Endodermal cell (in vitro differentiated cells): ENCODE data around the gene HSDL2. TPM values are rescaled to one million over a fixed set of nuclear protein-coding genes. Genes with fewer than 3 reads are reported as not detected.
A peak's percentile ranks its signal among the peaks of the same experiment; 100 is the strongest.

ENCODE experiments used
- DNase-seq: peaks from one replicate; pipeline ENCODE4 v3.0.0-alpha.2; 2017
- H3K27ac ChIP-seq: 2 replicates; pipeline ENCODE4 v1.5.1; 2013; ENCODE audit warnings: mild to moderate bottlenecking, low read depth, low read length, moderate library complexity
- H3K27me3 ChIP-seq: 2 replicates; pipeline ENCODE4 v1.6.1; 2013; ENCODE audit warnings: mild to moderate bottlenecking, low read length, moderate library complexity; ENCODE audit not compliant: insufficient read depth, control insufficient read depth, poor library complexity, severe bottlenecking
- H3K36me3 ChIP-seq: 2 replicates; pipeline ENCODE4 v1.7.0; 2013; ENCODE audit warnings: mild to moderate bottlenecking, low read length, moderate library complexity; ENCODE audit not compliant: control insufficient read depth, insufficient read depth
- H3K4me1 ChIP-seq: one replicate; pipeline ENCODE4 v1.7.0; 2013; ENCODE audit warnings: low read length; ENCODE audit not compliant: control insufficient read depth, insufficient read depth
- H3K4me3 ChIP-seq: 2 replicates; pipeline ENCODE4 v1.5.1; 2013; ENCODE audit warnings: mild to moderate bottlenecking, low read length, moderate library complexity
- H3K9ac ChIP-seq: 2 replicates; pipeline ENCODE4 v1.6.1; 2013; ENCODE audit warnings: mild to moderate bottlenecking, low read length, moderate library complexity; ENCODE audit not compliant: poor library complexity, severe bottlenecking; ENCODE audit errors: extremely low read depth
- H3K9me3 ChIP-seq: 2 replicates; pipeline ENCODE4 v1.6.1; 2013; ENCODE audit warnings: mild to moderate bottlenecking, low read length, moderate library complexity; ENCODE audit not compliant: control insufficient read depth
- H3K27ac Mint-ChIP-seq: 2 replicates; pipeline ENCODE4 v1.8.0; 2020; ENCODE audit warnings: mixed read lengths
- H3K27me3 Mint-ChIP-seq: 2 replicates; pipeline ENCODE4 v1.8.0; 2021; ENCODE audit warnings: mild to moderate bottlenecking, mixed read lengths; ENCODE audit not compliant: insufficient read depth
- H3K36me3 Mint-ChIP-seq: 2 replicates; pipeline ENCODE4 v1.8.0; 2020; ENCODE audit warnings: low read depth, mixed read lengths
- H3K4me1 Mint-ChIP-seq: 2 replicates; pipeline ENCODE4 v1.8.0; 2020; ENCODE audit warnings: mixed read lengths
- H3K4me3 Mint-ChIP-seq: 2 replicates; pipeline ENCODE4 v1.8.0; 2020; ENCODE audit warnings: mild to moderate bottlenecking, moderate library complexity, mixed read lengths
- H3K9me3 Mint-ChIP-seq: 2 replicates; pipeline ENCODE4 v1.8.0; 2020; ENCODE audit warnings: mild to moderate bottlenecking, mixed read lengths
- CTCF ChIP-seq: fragments of 200-600 bp; sonication (generic); conservative IDR thresholded peaks from 2 replicates; pipeline ENCODE4 v1.5.0; 2021; ENCODE audit warnings: antibody characterized with exemption, mild to moderate bottlenecking
- WGBS, 2 experiments: methylation state at CpG; one replicate each; pipeline versions ENCODE4 v1.1.5 to v1.1.7; 2013; ENCODE audit warnings: missing lambda C conversion rate in 2 of 2, mixed read lengths in 1 of 2; ENCODE audit not compliant: insufficient coverage in 1 of 2, insufficient read length in 1 of 2; 5-methylcytosine and 5-hydroxymethylcytosine counted together
- long read RNA-seq, 4 experiments: library from polyadenylated mRNA in 2 of 4; library from RNA in 1 of 4; library from capped mRNA in 1 of 4; stranded (forward) in 3 of 4; unstranded in 1 of 4; transcript quantifications; one replicate each; pipeline ENCODE4 v2.0.0, GENCODE V29; 2020 to 2021; ENCODE audit warnings: inconsistent platforms in 1 of 4
- polyA plus RNA-seq, 2 experiments: library from polyadenylated mRNA; stranded (reverse); fragments of 50-300 nt; gene quantifications; one replicate each; pipeline ENCODE4 v1.2.3, GENCODE V29; 2013
- total RNA-seq, 2 donors: library from RNA; stranded (reverse); fragmentation: NEBNext Ultra II Directional in 1 of 2; extraction: Animal tissue kit (Norgen Biotek cat#: 25700) in 1 of 2; gene quantifications; 2 replicates in 1 of 2; 3 replicates in 1 of 2; pipeline ENCODE4 v1.2.1, GENCODE V29; 2021

The HSDL2 gene
- total RNA-seq: 10 to 100 TPM; 22.5 to 29.1 TPM
- 29.8 TPM for polyA plus RNA-seq (2013, experiment 1 of 2)
- 25.9 TPM for polyA plus RNA-seq (2013, experiment 2 of 2)
- long read RNA-seq, experiment 1, transcript HSDL2-202 (11 exons, 3,350 nt): major isoform, 8 of 18 reads
- long read RNA-seq, experiment 1, partial matches to known transcripts: 3 of 18 reads
- long read RNA-seq, experiment 1, other reads (novel, unspliced or antisense): 6 of 18 reads
- long read RNA-seq, experiment 2, transcript HSDL2-202 (11 exons, 3,350 nt): major isoform, 51 of 64 reads
- long read RNA-seq, experiment 2, partial matches to known transcripts: 4 of 64 reads
- long read RNA-seq, experiment 2, other reads (novel, unspliced or antisense): 8 of 64 reads
- long read RNA-seq, experiment 3, transcript HSDL2-202 (11 exons, 3,350 nt): major isoform, 142 of 162 reads
- long read RNA-seq, experiment 3, partial matches to known transcripts: 4 of 162 reads
- long read RNA-seq, experiment 3, other reads (novel, unspliced or antisense): 12 of 162 reads
- long read RNA-seq, experiment 4, transcript HSDL2-202 (11 exons, 3,350 nt): major isoform, 40 of 61 reads
- long read RNA-seq, experiment 4, partial matches to known transcripts: 8 of 61 reads
- long read RNA-seq, experiment 4, other reads (novel, unspliced or antisense): 12 of 61 reads

DNA sequence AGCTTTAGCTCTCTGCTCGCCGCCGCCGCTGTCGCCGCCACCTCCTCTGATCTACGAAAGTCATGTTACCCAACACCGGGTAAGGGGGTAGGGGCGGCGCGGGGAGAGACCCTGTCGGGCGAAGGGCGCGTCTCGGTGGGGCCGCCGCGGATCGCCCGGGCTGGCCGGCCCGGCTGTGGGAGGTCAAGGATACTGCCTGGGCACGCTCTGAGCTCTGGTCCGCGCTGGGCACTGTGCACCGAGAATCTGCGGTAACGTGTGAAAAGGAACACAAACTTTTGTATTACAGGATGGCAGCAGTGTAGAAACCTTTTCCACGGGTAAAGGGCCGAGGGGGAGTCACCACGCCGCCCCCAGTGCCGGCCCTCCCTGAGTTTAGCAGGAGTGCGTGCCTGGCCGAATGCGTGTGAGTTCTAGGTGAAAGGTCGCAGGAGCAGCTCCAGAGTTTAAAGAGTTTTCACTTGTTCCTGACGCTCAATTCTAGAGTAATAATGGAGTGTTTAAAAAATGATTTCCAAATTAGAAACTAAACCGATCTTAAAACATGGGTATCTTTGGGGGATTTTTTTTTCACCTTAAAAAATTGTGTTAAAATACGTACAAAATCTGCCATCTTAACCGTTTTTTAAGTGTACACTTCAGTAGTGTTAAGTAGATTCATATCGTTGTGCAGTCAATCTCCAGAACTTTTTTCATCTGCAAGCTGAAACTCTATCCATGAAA, at the start of gene HSDL2:
HSDL2 (plus strand) TSS at position 7 of the 723 bp plus-strand sequence; CDS start at position 63, 56 bp downstream.
- no peaks in the 10 kb centered on the region for H3K36me3 ChIP-seq

GRCh38 chr9:112331674-112331952, 48.3 kb upstream of the HSDL2 start:
- Mint-ChIP-seq H3K4me1 (peaks cover 17% of the 10 kb centered on the region), H3K27me3 (no peaks in the 10 kb centered on the region), H3K27ac (no peak overlapping the region), H3K4me3 (peak overlapping the region; percentile 89), H3K9me3 (no peaks in the 10 kb centered on the region), H3K36me3 (peaks cover 3% of the 10 kb centered on the region)
- no peak for DNase-seq
- TF ChIP-seq CTCF: no peak
- Histone ChIP-seq H3K4me3 (peak overlapping the region; percentile 97), H3K27me3 (no peaks in the 10 kb centered on the region), H3K4me1 (no peaks in the 10 kb centered on the region), H3K36me3 (peaks cover 14% of the 10 kb centered on the region), H3K9me3 (no peaks in the 10 kb centered on the region), H3K27ac (no peak overlapping the region), H3K9ac (peak overlapping the region; percentile 81)
- WGBS, 2 experiments: 43 to 58% methylated on average over 3 to 4 of the region's 4 CpGs

More for the DNA sequence above, at the start of gene HSDL2:
- Mint-ChIP-seq H3K4me3 (peak within 1 kb of the TSS; percentile 84), H3K27ac (peak within 1 kb of the TSS; percentile 100), H3K27me3 (no peaks in the 10 kb centered on the region), H3K36me3 (no peaks in the 10 kb centered on the region), H3K4me1 (peaks cover 21% of the 10 kb centered on the region), H3K9me3 (no peaks in the 10 kb centered on the region)
- WGBS, 2 experiments: 2 to 5% methylated on average over 10 to 43 of the region's 43 CpGs
- no peak for DNase-seq
- TF ChIP-seq CTCF: no peak
- H3K27ac ChIP-seq: peak within 1 kb of the TSS; percentile 98
- H3K9me3 ChIP-seq: no peaks in the 10 kb centered on the region
- H3K4me1 ChIP-seq: no peaks in the 10 kb centered on the region
- H3K27me3 ChIP-seq: no peaks in the 10 kb centered on the region
- H3K9ac ChIP-seq: peak within 1 kb of the TSS; percentile 86
- peak within 1 kb of the TSS; percentile 96 for H3K4me3 ChIP-seq

GRCh38 chr9:112332214-112332613, 47.7 kb upstream of the HSDL2 start:
- peak overlapping the region; percentile 93 for H3K27ac Mint-ChIP-seq

More at GRCh38 chr9:112332214-112332613, 47.7 kb upstream of the HSDL2 start:
- H3K4me3 ChIP-seq: peak overlapping the region; percentile 97
- peak overlapping the region; percentile 81 for H3K9ac ChIP-seq
- no peaks in the 10 kb centered on the region for H3K9me3 ChIP-seq
- H3K27me3 ChIP-seq: no peaks in the 10 kb centered on the region
- H3K4me1 ChIP-seq: no peaks in the 10 kb centered on the region
- peak overlapping the region; percentile 89 for H3K4me3 Mint-ChIP-seq
- peaks cover 3% of the 10 kb centered on the region for H3K36me3 Mint-ChIP-seq
- peaks cover 17% of the 10 kb centered on the region for H3K4me1 Mint-ChIP-seq
- DNase-seq: no peak
- no peaks in the 10 kb centered on the region for H3K27me3 Mint-ChIP-seq
- no peak for TF ChIP-seq CTCF
- H3K36me3 ChIP-seq: peaks cover 14% of the 10 kb centered on the region
- no peaks in the 10 kb centered on the region for H3K9me3 Mint-ChIP-seq
- no peak overlapping the region for H3K27ac ChIP-seq
- WGBS, 2 experiments: 0% methylated on average over 3 to 4 of the region's 4 CpGs
